ENCODE results near the gene GALNT18.

DNA sequence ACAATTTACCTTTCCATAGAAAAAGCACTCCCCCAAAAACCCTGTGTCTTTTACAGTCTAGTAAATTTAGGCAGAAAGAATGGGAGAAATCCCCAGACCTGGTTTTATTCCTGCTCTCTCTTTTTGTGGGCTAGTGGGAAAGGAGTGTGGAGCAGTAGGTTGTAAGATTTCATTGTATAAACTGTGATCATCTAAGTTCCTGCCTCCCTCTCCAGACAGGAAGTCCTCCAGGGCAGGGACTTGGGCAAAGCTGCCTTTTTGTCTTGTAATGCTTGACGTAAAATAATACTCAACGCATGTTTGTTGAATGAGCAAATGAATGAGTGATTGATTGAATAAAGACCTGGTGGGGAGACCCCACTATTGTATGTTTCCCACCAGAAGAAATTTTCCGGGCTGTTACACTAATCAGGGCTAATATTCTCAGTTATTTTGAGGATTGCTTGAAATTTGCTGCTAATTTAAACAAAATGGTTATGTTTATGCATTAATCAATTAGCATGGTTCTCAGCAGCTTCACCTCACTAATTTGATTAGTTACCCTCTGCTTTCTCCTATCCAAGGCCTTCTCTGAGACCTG, 305.1 kb downstream of the GALNT18 start:
- TF ChIP-seq CTCF (IDR thresholded peaks at IDR 0.05; ENCODE audit: insufficient read depth, low read length) (no peak), GABPA (IDR thresholded peaks at IDR 0.05; ENCODE audit: low read depth) (no peak), POLR2AphosphoS5 (IDR thresholded peaks at IDR 0.05; ENCODE audit: low read depth) (no peak)
